Stomach smooth muscle (tissue), 2 donors: ENCODE measurements around the gene SYVN1.

Experiments
- H3K27ac ChIP-seq: one replicate; pipeline ENCODE4 v1.7.0; 2013; ENCODE audit warnings: mild to moderate bottlenecking, low read length, inconsistent platforms
- H3K27me3 ChIP-seq, 2 donors: one replicate each; pipeline ENCODE4 v1.7.0; 2013; ENCODE audit warnings: low read length in 2 of 2; ENCODE audit not compliant: insufficient read depth in 2 of 2, control insufficient read depth in 1 of 2
- H3K36me3 ChIP-seq, 2 donors: one replicate each; pipeline ENCODE4 v1.7.0; 2013; ENCODE audit warnings: low read length in 2 of 2; ENCODE audit not compliant: control insufficient read depth in 2 of 2, insufficient read depth in 2 of 2
- H3K4me1 ChIP-seq: one replicate; pipeline ENCODE4 v1.7.0; 2013; ENCODE audit warnings: low read length; ENCODE audit not compliant: control insufficient read depth, insufficient read depth
- H3K4me3 ChIP-seq, 2 donors: one replicate each; pipeline ENCODE4 v1.7.0; 2013; ENCODE audit warnings: low read length in 2 of 2
- H3K9ac ChIP-seq, 2 donors: one replicate each; pipeline ENCODE4 v1.7.0; 2013; ENCODE audit warnings: low read length in 2 of 2, mild to moderate bottlenecking in 1 of 2
- H3K9me3 ChIP-seq, 2 donors: one replicate each; pipeline ENCODE4 v1.7.0; 2013; ENCODE audit warnings: low read length in 2 of 2; ENCODE audit not compliant: control insufficient read depth in 2 of 2
- donor health status: healthy.
- donor health status: Pancreatic carcinoma.

Gene SYVN1

GRCh38 chr11:65132988-65133700, 1.2 kb downstream of the SYVN1 start:
- H3K4me3 ChIP-seq, result peak overlapping the region; percentile 80 to 93
- H3K9ac ChIP-seq, result peak overlapping the region; percentile 89 to 100
- peak overlapping the region; percentile 99 for H3K27ac ChIP-seq
- H3K27me3 ChIP-seq, result no peaks in the 10 kb centered on the region
- H3K36me3 ChIP-seq, result peaks cover 30 to 40% of the 10 kb centered on the region in 2 donors
- peaks cover 33% of the 10 kb centered on the region for H3K4me1 ChIP-seq
- H3K9me3 ChIP-seq, result no peaks in the 10 kb centered on the region

- H3K9ac ChIP-seq, result no peak overlapping the region
- H3K27me3 ChIP-seq, result no peaks in the 10 kb centered on the region
- no peak overlapping the region for H3K27ac ChIP-seq
- H3K4me1 ChIP-seq, result peaks cover 33% of the 10 kb centered on the region
- H3K4me3 ChIP-seq, result peak overlapping the region in 1 of 2 donors; percentile 93
- peaks cover 30 to 45% of the 10 kb centered on the region in 2 donors for H3K36me3 ChIP-seq
- no peaks in the 10 kb centered on the region for H3K9me3 ChIP-seq
These were observed 1.9 kb downstream of the SYVN1 start for GRCh38 chr11:65132238-65132987.

GRCh38 chr11:65131895-65132237, 2.5 kb downstream of the SYVN1 start:
- Histone ChIP-seq H3K27ac (no peak overlapping the region), H3K4me1 (peaks cover 33% of the 10 kb centered on the region), H3K4me3 (no peak overlapping the region), H3K9me3 (no peaks in the 10 kb centered on the region), H3K9ac (no peak overlapping the region), H3K27me3 (no peaks in the 10 kb centered on the region), H3K36me3 (peaks cover 30 to 47% of the 10 kb centered on the region in 2 donors)

GRCh38 chr11:65131417-65131776, 2.9 kb downstream of the SYVN1 start:
- H3K27ac ChIP-seq, result no peak overlapping the region
- no peak overlapping the region for H3K4me3 ChIP-seq
- no peaks in the 10 kb centered on the region for H3K9me3 ChIP-seq
- H3K9ac ChIP-seq, result no peak overlapping the region
- peaks cover 33% of the 10 kb centered on the region for H3K4me1 ChIP-seq
- H3K27me3 ChIP-seq, result no peaks in the 10 kb centered on the region
- peaks cover 35 to 52% of the 10 kb centered on the region in 2 donors for H3K36me3 ChIP-seq

- Histone ChIP-seq H3K4me1 (peaks cover 30% of the 10 kb centered on the region), H3K4me3 (no peak overlapping the region), H3K27ac (no peak overlapping the region), H3K9ac (no peak overlapping the region), H3K9me3 (no peaks in the 10 kb centered on the region), H3K36me3 (peaks cover 37 to 55% of the 10 kb centered on the region in 2 donors), H3K27me3 (no peaks in the 10 kb centered on the region)
These were observed 3.5 kb downstream of the SYVN1 start for GRCh38 chr11:65130631-65131416.

GRCh38 chr11:65129649-65130441, 4.5 kb downstream of the SYVN1 start:
- peaks cover 40 to 61% of the 10 kb centered on the region in 2 donors for H3K36me3 ChIP-seq
- H3K4me1 ChIP-seq, result peaks cover 21% of the 10 kb centered on the region
- no peak overlapping the region for H3K27ac ChIP-seq
- no peak overlapping the region for H3K4me3 ChIP-seq
- no peaks in the 10 kb centered on the region for H3K27me3 ChIP-seq
- no peak overlapping the region for H3K9ac ChIP-seq
- no peaks in the 10 kb centered on the region for H3K9me3 ChIP-seq

GRCh38 chr11:65128182-65129145, 5.9 kb downstream of the SYVN1 start:
- Histone ChIP-seq H3K27ac (no peak overlapping the region), H3K9me3 (no peaks in the 10 kb centered on the region), H3K36me3 (peaks cover 44 to 61% of the 10 kb centered on the region in 2 donors), H3K4me1 (peaks cover 15% of the 10 kb centered on the region), H3K4me3 (no peak overlapping the region), H3K27me3 (no peaks in the 10 kb centered on the region), H3K9ac (no peak overlapping the region)

- no peak overlapping the region for H3K4me3 ChIP-seq
- H3K27me3 ChIP-seq, result no peaks in the 10 kb centered on the region
- H3K36me3 ChIP-seq, result peaks cover 44 to 61% of the 10 kb centered on the region in 2 donors
- H3K9me3 ChIP-seq, result no peaks in the 10 kb centered on the region
- H3K4me1 ChIP-seq, result peaks cover 6% of the 10 kb centered on the region
- no peak overlapping the region for H3K27ac ChIP-seq
- no peak overlapping the region for H3K9ac ChIP-seq
These were observed 6.7 kb downstream of the SYVN1 start for GRCh38 chr11:65127473-65128181.

- peaks cover 10% of the 10 kb centered on the region for H3K4me1 ChIP-seq
- H3K9me3 ChIP-seq, result no peaks in the 10 kb centered on the region
- H3K4me3 ChIP-seq, result no peak overlapping the region
- H3K9ac ChIP-seq, result no peak overlapping the region
- no peak overlapping the region for H3K27ac ChIP-seq
- no peaks in the 10 kb centered on the region for H3K27me3 ChIP-seq
- peaks cover 41 to 52% of the 10 kb centered on the region in 2 donors for H3K36me3 ChIP-seq
These were observed 7.6 kb downstream of the SYVN1 start for GRCh38 chr11:65126624-65127274.
